Testis (tissue), 2 donors: ENCODE data around the gene C19orf73.
A peak's percentile ranks its signal among the peaks of the same experiment; 100 is the strongest.

Source experiments
- POLR2A ChIP-seq: fragments of 450-650 bp; IDR thresholded peaks from one replicate; pipeline ENCODE4 v1.6.1; 2017; ENCODE audit warnings: antibody characterized with exemption, mild to moderate bottlenecking, moderate library complexity
- TF ChIP-seq, protein P1 (sequence below), 3 experiments: fragments of 450-650 bp in 2 of 3; fragments of 200-600 bp in 1 of 3; sonication (generic) in 1 of 3; IDR thresholded peaks; one replicate each; pipeline ENCODE4 v1.5.1; 2016 to 2019; ENCODE audit warnings: antibody characterized with exemption in 3 of 3, mild to moderate bottlenecking in 2 of 3, moderate library complexity in 1 of 3

DNA sequence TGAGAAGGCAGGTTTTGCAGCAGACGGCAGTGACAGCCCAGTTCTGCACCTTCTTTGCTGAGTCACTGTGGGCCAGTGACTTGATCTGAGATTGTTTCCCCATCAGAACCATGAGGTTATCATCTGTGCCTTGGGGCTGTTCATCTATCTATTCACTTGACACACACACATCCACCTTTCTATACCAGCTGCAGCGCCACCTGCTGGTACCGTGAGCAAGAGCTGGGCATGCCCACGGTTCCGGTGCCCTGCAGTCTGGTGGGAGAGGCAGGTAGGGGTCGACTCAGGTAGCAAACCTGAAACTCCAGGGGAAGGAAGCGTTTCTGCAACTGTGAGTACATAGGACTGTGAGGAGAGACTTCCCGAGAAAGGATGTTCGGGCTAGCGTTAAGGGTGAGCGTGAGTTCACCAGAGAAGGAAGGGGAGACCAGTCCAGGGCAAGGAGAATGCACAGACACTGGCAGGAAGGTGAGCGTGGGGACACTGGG, 12.3 kb downstream of the C19orf73 start:
- TF ChIP-seq, protein P1, sequence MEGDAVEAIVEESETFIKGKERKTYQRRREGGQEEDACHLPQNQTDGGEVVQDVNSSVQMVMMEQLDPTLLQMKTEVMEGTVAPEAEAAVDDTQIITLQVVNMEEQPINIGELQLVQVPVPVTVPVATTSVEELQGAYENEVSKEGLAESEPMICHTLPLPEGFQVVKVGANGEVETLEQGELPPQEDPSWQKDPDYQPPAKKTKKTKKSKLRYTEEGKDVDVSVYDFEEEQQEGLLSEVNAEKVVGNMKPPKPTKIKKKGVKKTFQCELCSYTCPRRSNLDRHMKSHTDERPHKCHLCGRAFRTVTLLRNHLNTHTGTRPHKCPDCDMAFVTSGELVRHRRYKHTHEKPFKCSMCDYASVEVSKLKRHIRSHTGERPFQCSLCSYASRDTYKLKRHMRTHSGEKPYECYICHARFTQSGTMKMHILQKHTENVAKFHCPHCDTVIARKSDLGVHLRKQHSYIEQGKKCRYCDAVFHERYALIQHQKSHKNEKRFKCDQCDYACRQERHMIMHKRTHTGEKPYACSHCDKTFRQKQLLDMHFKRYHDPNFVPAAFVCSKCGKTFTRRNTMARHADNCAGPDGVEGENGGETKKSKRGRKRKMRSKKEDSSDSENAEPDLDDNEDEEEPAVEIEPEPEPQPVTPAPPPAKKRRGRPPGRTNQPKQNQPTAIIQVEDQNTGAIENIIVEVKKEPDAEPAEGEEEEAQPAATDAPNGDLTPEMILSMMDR (IDR thresholded peaks at IDR 0.05) = peak; percentile 53 to 69 (median 67)
- TF ChIP-seq POLR2A = no peak
